HEK293 (cell line): ENCODE measurements around the gene KCTD17.

Experiments
- CTCF ChIA-PET: fragments of 350-600 bp; formaldehyde crosslinking; extraction: SDS; loops from one replicate; lab custom pipeline; 2021; ENCODE audit warnings: antibody characterized with exemption; lab: Yijun Ruan, JAX
- POLR2A ChIA-PET: fragments of 300-600 bp; formaldehyde crosslinking; extraction: SDS; loops from one replicate; lab custom pipeline; 2020; ENCODE audit warnings: antibody characterized with exemption, inconsistent platforms; lab: Yijun Ruan, JAX
- H3K27ac ChIP-seq: fragments of 200-500 bp; sonication (Bioruptor generic); 2 replicates; pipeline ENCODE4 v1.5.1; 2014; ENCODE audit warnings: low read depth, low read length, control low read depth, inconsistent platforms; ENCODE audit errors: extremely low read depth
- H3K36me3 ChIP-seq, 2 experiments: fragments of 200-500 bp in 1 of 2; sonication (Bioruptor generic) in 1 of 2; 1 replicate in 1 of 2; 2 replicates in 1 of 2; pipeline ENCODE4 v1.5.1; 2014 to 2017; ENCODE audit warnings: inconsistent platforms in 2 of 2, low read length in 2 of 2; ENCODE audit not compliant: control insufficient read depth in 2 of 2, insufficient read depth in 1 of 2
- H3K4me1 ChIP-seq: fragments of 200-500 bp; sonication (Bioruptor generic); 2 replicates; pipeline ENCODE4 v1.5.1; 2014; ENCODE audit warnings: mild to moderate bottlenecking, low read length, inconsistent platforms; ENCODE audit not compliant: control insufficient read depth, insufficient read depth
- H3K4me3 ChIP-seq: 2 replicates; pipeline ENCODE4 v1.5.1; 2011; ENCODE audit warnings: low read depth, mild to moderate bottlenecking, control low read depth, low read length, moderate library complexity
- H3K9me3 ChIP-seq: fragments of 200-500 bp; sonication (Bioruptor generic); 2 replicates; pipeline ENCODE4 v1.5.1; 2014; ENCODE audit warnings: low read depth, low read length, inconsistent platforms; ENCODE audit not compliant: control insufficient read depth, insufficient read depth
- GLIS1 ChIP-seq: fragments of 450-650 bp; formaldehyde crosslinking; IDR thresholded peaks from 2 replicates; pipeline ENCODE4 v1.5.1; 2016; ENCODE audit warnings: missing biosample characterization, missing genetic modification characterization
- HOXC10 ChIP-seq: sonication (generic); formaldehyde crosslinking; IDR thresholded peaks from 2 replicates; pipeline ENCODE4 v1.8.1; 2023; ENCODE audit warnings: mild to moderate bottlenecking, missing genetic modification reagents
- MZF1 ChIP-seq: fragments of 450-650 bp; formaldehyde crosslinking; IDR thresholded peaks from 2 replicates; pipeline ENCODE4 v1.5.1; 2017; ENCODE audit warnings: missing biosample characterization, missing genetic modification characterization, borderline replicate concordance
- SCRT2 ChIP-seq: fragments of 450-650 bp; formaldehyde crosslinking; IDR thresholded peaks from 2 replicates; pipeline ENCODE4 v1.5.1; 2016; ENCODE audit warnings: missing biosample characterization, missing genetic modification characterization
- ZBTB20 ChIP-seq: fragments of 450-650 bp; formaldehyde crosslinking; IDR thresholded peaks from 2 replicates; pipeline ENCODE4 v1.5.1; 2016; ENCODE audit warnings: missing biosample characterization, missing genetic modification characterization
- ZEB2 ChIP-seq: fragments of 450-650 bp; formaldehyde crosslinking; IDR thresholded peaks from 2 replicates; pipeline ENCODE4 v1.5.1; 2016; ENCODE audit warnings: missing biosample characterization, missing genetic modification characterization
- ZNF112 ChIP-seq: fragments of 450-650 bp; formaldehyde crosslinking; IDR thresholded peaks from 2 replicates; pipeline ENCODE4 v1.5.0; 2017; ENCODE audit warnings: missing biosample characterization, missing genetic modification characterization
- ZNF19 ChIP-seq: fragments of 450-650 bp; formaldehyde crosslinking; IDR thresholded peaks from 2 replicates; pipeline ENCODE4; 2016; ENCODE audit warnings: missing biosample characterization, missing genetic modification characterization, low read depth
- ZNF221 ChIP-seq: fragments of 450-650 bp; formaldehyde crosslinking; IDR thresholded peaks from 2 replicates; pipeline ENCODE4 v1.5.1; 2017; ENCODE audit warnings: missing biosample characterization, missing genetic modification characterization, borderline replicate concordance
- ZNF223 ChIP-seq: fragments of 450-650 bp; formaldehyde crosslinking; IDR thresholded peaks from 2 replicates; pipeline ENCODE4 v1.5.1; 2016; ENCODE audit warnings: missing biosample characterization, missing genetic modification characterization
- ZNF274 ChIP-seq, 2 experiments: fragments of 200-500 bp in 1 of 2; fragments of 450-650 bp in 1 of 2; sonication (Bioruptor generic) in 1 of 2; formaldehyde crosslinking in 1 of 2; IDR thresholded peaks; 2 replicates each; pipeline versions ENCODE4 v1.5.1 to v1.6.1; 2014 to 2016; ENCODE audit warnings: borderline replicate concordance in 1 of 2, inconsistent platforms in 1 of 2, low read length in 1 of 2, missing biosample characterization in 1 of 2, missing genetic modification characterization in 1 of 2
- ZNF341 ChIP-seq: fragments of 450-650 bp; formaldehyde crosslinking; IDR thresholded peaks from 2 replicates; pipeline ENCODE4; 2016; ENCODE audit warnings: low read depth, missing biosample characterization, missing genetic modification characterization
- ZNF549 ChIP-seq: fragments of 450-650 bp; IDR thresholded peaks from 2 replicates; pipeline ENCODE4 v1.5.1; 2018; ENCODE audit warnings: missing biosample characterization, missing genetic modification characterization, mild to moderate bottlenecking, inconsistent platforms, moderate library complexity
- ZNF555 ChIP-seq: fragments of 450-650 bp; formaldehyde crosslinking; conservative IDR thresholded peaks from 2 replicates; pipeline ENCODE4 v1.5.1; 2017; ENCODE audit warnings: missing biosample characterization, mild to moderate bottlenecking, missing genetic modification characterization, inconsistent platforms
- ZNF623 ChIP-seq: fragments of 450-650 bp; formaldehyde crosslinking; IDR thresholded peaks from 2 replicates; pipeline ENCODE4 v1.5.1; 2016; ENCODE audit warnings: missing biosample characterization, missing genetic modification characterization
- ZNF707 ChIP-seq: fragments of 450-650 bp; formaldehyde crosslinking; IDR thresholded peaks from 2 replicates; pipeline ENCODE4 v1.5.1; 2016; ENCODE audit warnings: missing biosample characterization, missing genetic modification characterization
- ZNF768 ChIP-seq: fragments of 450-650 bp; formaldehyde crosslinking; IDR thresholded peaks from 2 replicates; pipeline ENCODE4 v1.5.1; 2018; ENCODE audit warnings: missing biosample characterization, mild to moderate bottlenecking, missing genetic modification characterization
- ZNF776 ChIP-seq: fragments of 450-650 bp; formaldehyde crosslinking; IDR thresholded peaks from 2 replicates; pipeline ENCODE4 v1.5.0; 2017; ENCODE audit warnings: missing biosample characterization, missing genetic modification characterization, borderline replicate concordance
- TF ChIP-seq, protein P1 (sequence below): fragments of 450-650 bp; formaldehyde crosslinking; IDR thresholded peaks from 2 replicates; pipeline ENCODE4 v1.5.1; 2016; ENCODE audit warnings: missing biosample characterization, missing genetic modification characterization, borderline replicate concordance
- TF ChIP-seq, protein P2 (sequence below): fragments of 450-650 bp; formaldehyde crosslinking; IDR thresholded peaks from 2 replicates; pipeline ENCODE4 v1.5.1; 2016; ENCODE audit warnings: missing biosample characterization, missing genetic modification characterization
- TF ChIP-seq, protein P3 (sequence below): fragments of 450-650 bp; formaldehyde crosslinking; IDR thresholded peaks from 2 replicates; pipeline ENCODE4 v1.5.1; 2016; ENCODE audit warnings: missing biosample characterization, missing genetic modification characterization
- TF ChIP-seq, protein P4 (sequence below): fragments of 450-650 bp; formaldehyde crosslinking; IDR thresholded peaks from 2 replicates; pipeline ENCODE4 v1.5.1; 2016; ENCODE audit warnings: missing biosample characterization, missing genetic modification characterization
- TF ChIP-seq, protein P5 (sequence below): fragments of 450-650 bp; formaldehyde crosslinking; IDR thresholded peaks from 2 replicates; pipeline ENCODE4 v1.5.1; 2017; ENCODE audit warnings: missing biosample characterization, missing genetic modification characterization

The KCTD17 gene

DNA sequence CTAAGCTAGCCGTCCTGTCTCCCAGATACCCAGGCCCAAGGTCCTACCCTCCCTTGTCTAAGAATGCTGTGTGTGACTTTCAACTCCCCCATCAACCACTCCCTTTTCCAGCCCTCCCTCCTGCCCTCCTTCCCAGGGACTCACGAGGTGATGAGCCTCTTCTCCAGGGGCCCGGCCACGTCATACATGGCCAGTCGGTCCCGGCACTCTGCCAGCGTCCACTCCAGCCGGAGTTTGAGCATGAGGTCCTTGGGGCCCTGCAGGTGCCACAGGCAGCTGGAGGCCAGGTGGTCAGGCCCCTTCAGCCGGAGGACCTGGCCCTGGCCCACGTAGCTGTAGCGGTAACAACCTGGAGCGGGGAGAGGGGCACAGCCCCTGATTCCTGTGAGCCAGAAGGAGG, 37.9 kb downstream of the KCTD17 start:
- POLR2A ChIA-PET: interaction anchor here (0.6 kb wide), 1 partner anchor 32 kb away, joined by 5 read pairs; no protein-coding TSS in a partner anchor
- no peaks in the 10 kb centered on the region for H3K4me1 ChIP-seq
- TF ChIP-seq ZNF223 (tag by site-specific recombination) (no peak), ZNF707 (tag by site-specific recombination) (no peak), ZNF274 (IDR thresholded peaks at IDR 0.05; ENCODE audit: low read length) (no peak), ZNF274 (tag by site-specific recombination; IDR thresholded peaks at IDR 0.05; ENCODE audit: borderline replicate concordance) (no peak), ZEB2 (tag by site-specific recombination) (no peak), MZF1 (no peak), SCRT2 (tag by site-specific recombination) (no peak), ZNF623 (tag by site-specific recombination) (no peak), ZNF776 (tag by site-specific recombination) (no peak), ZNF112 (tag by site-specific recombination) (no peak), ZBTB20 (no peak), ZNF768 (tag by site-specific recombination) (no peak), ZNF341 (tag by site-specific recombination) (no peak), ZNF221 (tag by site-specific recombination) (no peak), ZNF549 (tag by site-specific recombination) (no peak), HOXC10 (CRISPR knock-in tag) (no peak), ZNF555 (no peak), ZNF19 (tag by site-specific recombination) (no peak)
- TF ChIP-seq, protein P1, sequence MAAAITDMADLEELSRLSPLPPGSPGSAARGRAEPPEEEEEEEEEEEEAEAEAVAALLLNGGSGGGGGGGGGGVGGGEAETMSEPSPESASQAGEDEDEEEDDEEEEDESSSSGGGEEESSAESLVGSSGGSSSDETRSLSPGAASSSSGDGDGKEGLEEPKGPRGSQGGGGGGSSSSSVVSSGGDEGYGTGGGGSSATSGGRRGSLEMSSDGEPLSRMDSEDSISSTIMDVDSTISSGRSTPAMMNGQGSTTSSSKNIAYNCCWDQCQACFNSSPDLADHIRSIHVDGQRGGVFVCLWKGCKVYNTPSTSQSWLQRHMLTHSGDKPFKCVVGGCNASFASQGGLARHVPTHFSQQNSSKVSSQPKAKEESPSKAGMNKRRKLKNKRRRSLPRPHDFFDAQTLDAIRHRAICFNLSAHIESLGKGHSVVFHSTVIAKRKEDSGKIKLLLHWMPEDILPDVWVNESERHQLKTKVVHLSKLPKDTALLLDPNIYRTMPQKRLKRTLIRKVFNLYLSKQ (tag by site-specific recombination): no peak
- TF ChIP-seq, protein P2, sequence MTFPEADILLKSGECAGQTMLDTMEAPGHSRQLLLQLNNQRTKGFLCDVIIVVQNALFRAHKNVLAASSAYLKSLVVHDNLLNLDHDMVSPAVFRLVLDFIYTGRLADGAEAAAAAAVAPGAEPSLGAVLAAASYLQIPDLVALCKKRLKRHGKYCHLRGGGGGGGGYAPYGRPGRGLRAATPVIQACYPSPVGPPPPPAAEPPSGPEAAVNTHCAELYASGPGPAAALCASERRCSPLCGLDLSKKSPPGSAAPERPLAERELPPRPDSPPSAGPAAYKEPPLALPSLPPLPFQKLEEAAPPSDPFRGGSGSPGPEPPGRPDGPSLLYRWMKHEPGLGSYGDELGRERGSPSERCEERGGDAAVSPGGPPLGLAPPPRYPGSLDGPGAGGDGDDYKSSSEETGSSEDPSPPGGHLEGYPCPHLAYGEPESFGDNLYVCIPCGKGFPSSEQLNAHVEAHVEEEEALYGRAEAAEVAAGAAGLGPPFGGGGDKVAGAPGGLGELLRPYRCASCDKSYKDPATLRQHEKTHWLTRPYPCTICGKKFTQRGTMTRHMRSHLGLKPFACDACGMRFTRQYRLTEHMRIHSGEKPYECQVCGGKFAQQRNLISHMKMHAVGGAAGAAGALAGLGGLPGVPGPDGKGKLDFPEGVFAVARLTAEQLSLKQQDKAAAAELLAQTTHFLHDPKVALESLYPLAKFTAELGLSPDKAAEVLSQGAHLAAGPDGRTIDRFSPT: no peak
- TF ChIP-seq, protein P3, sequence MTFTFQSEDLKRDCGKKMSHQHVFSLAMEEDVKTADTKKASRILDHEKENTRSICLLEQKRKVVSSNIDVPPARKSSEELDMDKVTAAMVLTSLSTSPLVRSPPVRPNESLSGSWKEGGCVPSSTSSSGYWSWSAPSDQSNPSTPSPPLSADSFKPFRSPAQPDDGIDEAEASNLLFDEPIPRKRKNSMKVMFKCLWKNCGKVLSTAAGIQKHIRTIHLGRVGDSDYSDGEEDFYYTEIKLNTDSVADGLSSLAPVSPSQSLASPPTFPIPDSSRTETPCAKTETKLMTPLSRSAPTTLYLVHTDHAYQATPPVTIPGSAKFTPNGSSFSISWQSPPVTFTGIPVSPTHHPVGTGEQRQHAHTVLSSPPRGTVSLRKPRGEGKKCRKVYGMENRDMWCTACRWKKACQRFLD (tag by site-specific recombination): no peak
- CTCF ChIA-PET: interaction anchor here (0.5 to 3.6 kb wide), 4 partner anchors 11 to 78 kb away, joined by 3 to 10 read pairs (median 4); no protein-coding TSS in a partner anchor
- H3K36me3 ChIP-seq: no peaks in the 10 kb centered on the region
- no peak overlapping the region for H3K4me3 ChIP-seq
- no peak overlapping the region for H3K27ac ChIP-seq
- no peaks in the 10 kb centered on the region for H3K9me3 ChIP-seq

DNA sequence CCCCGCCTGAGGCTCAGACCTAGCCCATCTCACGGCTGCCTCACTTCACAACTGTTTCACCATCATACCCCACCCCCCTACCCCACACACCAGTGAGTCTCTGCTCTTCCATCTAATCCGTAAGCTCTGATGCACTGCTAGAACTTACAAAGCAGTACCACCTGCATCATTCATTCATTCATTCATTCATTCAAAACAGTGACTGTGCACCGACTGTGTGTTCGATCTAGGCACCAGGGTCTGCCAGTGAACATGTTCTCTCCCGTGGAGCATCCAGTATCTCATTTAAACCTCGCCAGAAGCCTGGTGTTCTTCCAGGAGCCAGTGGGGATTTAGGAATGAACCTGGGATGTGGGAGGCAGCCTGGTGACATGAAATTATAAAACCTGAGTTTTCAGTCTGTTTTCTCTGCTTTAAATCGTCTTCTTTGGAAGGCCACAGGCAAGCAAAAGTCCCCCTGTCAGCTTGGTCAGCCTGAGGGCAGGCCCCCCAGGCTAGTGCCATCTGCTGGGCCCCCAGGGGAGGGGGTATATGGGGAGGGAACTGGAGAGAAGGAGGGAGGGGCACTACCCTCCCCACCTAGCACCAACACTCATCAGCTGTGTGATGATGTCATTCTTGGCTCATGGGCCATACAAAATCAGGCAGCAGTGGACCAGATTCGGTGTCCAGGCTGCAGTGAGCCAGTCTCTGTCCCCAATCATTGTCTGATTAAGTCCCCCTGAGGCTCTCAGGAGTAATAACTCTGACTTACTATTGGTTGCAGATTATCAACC, 39.6 kb downstream of the KCTD17 start:
- CTCF ChIA-PET: interaction anchor here (1.2 to 1.4 kb wide), 2 partner anchors 76 to 365 kb away, joined by 3 read pairs; no protein-coding TSS in a partner anchor
- POLR2A ChIA-PET: interaction anchor here (1.0 kb wide), 1 partner anchor 39 kb away, joined by 3 read pairs; the partner anchor contains the start of gene KCTD17
- H3K4me1 ChIP-seq: no peaks in the 10 kb centered on the region
- peak; percentile 60; the same call in 1 of the 2 replicates for TF ChIP-seq GLIS1 (tag by site-specific recombination)
- TF ChIP-seq, protein P4, sequence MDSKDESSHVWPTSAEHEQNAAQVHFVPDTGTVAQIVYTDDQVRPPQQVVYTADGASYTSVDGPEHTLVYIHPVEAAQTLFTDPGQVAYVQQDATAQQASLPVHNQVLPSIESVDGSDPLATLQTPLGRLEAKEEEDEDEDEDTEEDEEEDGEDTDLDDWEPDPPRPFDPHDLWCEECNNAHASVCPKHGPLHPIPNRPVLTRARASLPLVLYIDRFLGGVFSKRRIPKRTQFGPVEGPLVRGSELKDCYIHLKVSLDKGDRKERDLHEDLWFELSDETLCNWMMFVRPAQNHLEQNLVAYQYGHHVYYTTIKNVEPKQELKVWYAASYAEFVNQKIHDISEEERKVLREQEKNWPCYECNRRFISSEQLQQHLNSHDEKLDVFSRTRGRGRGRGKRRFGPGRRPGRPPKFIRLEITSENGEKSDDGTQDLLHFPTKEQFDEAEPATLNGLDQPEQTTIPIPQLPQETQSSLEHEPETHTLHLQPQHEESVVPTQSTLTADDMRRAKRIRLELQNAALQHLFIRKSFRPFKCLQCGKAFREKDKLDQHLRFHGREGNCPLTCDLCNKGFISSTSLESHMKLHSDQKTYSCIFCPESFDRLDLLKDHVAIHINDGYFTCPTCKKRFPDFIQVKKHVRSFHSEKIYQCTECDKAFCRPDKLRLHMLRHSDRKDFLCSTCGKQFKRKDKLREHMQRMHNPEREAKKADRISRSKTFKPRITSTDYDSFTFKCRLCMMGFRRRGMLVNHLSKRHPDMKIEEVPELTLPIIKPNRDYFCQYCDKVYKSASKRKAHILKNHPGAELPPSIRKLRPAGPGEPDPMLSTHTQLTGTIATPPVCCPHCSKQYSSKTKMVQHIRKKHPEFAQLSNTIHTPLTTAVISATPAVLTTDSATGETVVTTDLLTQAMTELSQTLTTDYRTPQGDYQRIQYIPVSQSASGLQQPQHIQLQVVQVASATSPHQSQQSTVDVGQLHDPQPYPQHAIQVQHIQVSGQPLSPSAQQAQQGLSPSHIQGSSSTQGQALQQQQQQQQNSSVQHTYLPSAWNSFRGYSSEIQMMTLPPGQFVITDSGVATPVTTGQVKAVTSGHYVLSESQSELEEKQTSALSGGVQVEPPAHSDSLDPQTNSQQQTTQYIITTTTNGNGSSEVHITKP (tag by site-specific recombination): peak; percentile 26; the same call in 1 of the 2 replicates
- TF ChIP-seq, protein P5, sequence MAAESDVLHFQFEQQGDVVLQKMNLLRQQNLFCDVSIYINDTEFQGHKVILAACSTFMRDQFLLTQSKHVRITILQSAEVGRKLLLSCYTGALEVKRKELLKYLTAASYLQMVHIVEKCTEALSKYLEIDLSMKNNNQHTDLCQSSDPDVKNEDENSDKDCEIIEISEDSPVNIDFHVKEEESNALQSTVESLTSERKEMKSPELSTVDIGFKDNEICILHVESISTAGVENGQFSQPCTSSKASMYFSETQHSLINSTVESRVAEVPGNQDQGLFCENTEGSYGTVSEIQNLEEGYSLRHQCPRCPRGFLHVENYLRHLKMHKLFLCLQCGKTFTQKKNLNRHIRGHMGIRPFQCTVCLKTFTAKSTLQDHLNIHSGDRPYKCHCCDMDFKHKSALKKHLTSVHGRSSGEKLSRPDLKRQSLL (tag by site-specific recombination): no peak

More for the DNA sequence above, 39.6 kb downstream of the KCTD17 start:
- Histone ChIP-seq H3K27ac (no peak overlapping the region), H3K36me3 (no peaks in the 10 kb centered on the region), H3K4me3 (no peak overlapping the region), H3K9me3 (no peaks in the 10 kb centered on the region)
